ENCODE results near the gene HES6.

- TF ChIP-seq, protein P1, sequence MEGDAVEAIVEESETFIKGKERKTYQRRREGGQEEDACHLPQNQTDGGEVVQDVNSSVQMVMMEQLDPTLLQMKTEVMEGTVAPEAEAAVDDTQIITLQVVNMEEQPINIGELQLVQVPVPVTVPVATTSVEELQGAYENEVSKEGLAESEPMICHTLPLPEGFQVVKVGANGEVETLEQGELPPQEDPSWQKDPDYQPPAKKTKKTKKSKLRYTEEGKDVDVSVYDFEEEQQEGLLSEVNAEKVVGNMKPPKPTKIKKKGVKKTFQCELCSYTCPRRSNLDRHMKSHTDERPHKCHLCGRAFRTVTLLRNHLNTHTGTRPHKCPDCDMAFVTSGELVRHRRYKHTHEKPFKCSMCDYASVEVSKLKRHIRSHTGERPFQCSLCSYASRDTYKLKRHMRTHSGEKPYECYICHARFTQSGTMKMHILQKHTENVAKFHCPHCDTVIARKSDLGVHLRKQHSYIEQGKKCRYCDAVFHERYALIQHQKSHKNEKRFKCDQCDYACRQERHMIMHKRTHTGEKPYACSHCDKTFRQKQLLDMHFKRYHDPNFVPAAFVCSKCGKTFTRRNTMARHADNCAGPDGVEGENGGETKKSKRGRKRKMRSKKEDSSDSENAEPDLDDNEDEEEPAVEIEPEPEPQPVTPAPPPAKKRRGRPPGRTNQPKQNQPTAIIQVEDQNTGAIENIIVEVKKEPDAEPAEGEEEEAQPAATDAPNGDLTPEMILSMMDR (IDR thresholded peaks at IDR 0.05 in 4 of 5, conservative IDR thresholded peaks at IDR 0.05 in 1 of 5) = peak in 1 of 5 experiments; percentile 2
- TF ChIP-seq POLR2A (IDR thresholded peaks at IDR 0.05) = no peak
These were observed 47.3 kb upstream of the HES6 start for GRCh38 chr2:238286987-238287736.

All from gastrocnemius medialis (tissue), 4 donors.